Measurements from ENCODE around the gene PYM1.

Gene PYM1

GRCh38 chr12:55933169-55933798 is 5.6 kb upstream of the PYM1 start:
- peak; percentile 29 to 30 for DNase-seq (ENCODE audit: low read depth in 2 of 2)
- H3K4me3 ChIP-seq (replicated peaks in 1 of 2; ENCODE audit: low read depth in 2 of 2, low read length in 2 of 2), result no peak overlapping the region
- no peak for TF ChIP-seq CTCF (IDR thresholded peaks at IDR 0.05; ENCODE audit: low read depth, low read length)

DNA sequence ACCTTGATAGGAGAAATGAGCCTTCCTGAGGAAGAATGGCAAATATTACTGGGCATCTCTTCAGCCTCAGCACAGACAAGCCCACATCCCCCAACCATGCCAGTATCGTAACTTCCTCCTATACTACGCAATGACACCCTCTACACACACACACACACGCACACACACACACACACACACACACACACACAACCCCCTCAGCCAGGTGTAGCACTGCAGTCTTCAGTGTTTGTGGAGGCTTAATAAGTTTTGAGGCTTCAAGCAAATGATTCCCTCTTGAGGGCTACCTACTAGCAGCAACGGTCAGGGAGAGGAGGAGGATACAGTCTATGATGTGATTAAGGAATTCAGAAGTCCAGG is 4.8 kb upstream of the PYM1 start:
- peak; percentile 41 to 63 for DNase-seq (ENCODE audit: low read depth in 2 of 2)
- H3K4me3 ChIP-seq (replicated peaks in 1 of 2; ENCODE audit: low read depth in 2 of 2, low read length in 2 of 2), result peak overlapping the region; percentile 78 to 83
- TF ChIP-seq CTCF (IDR thresholded peaks at IDR 0.05; ENCODE audit: low read depth, low read length), result no peak

GRCh38 chr12:55931780-55932550 is 4.3 kb upstream of the PYM1 start:
- TF ChIP-seq CTCF (IDR thresholded peaks at IDR 0.05; ENCODE audit: low read depth, low read length), result no peak
- peak; percentile 31 to 60 for DNase-seq (ENCODE audit: low read depth in 2 of 2)
- peak overlapping the region; percentile 78 to 83 for H3K4me3 ChIP-seq (replicated peaks in 1 of 2; ENCODE audit: low read depth in 2 of 2, low read length in 2 of 2)

DNA sequence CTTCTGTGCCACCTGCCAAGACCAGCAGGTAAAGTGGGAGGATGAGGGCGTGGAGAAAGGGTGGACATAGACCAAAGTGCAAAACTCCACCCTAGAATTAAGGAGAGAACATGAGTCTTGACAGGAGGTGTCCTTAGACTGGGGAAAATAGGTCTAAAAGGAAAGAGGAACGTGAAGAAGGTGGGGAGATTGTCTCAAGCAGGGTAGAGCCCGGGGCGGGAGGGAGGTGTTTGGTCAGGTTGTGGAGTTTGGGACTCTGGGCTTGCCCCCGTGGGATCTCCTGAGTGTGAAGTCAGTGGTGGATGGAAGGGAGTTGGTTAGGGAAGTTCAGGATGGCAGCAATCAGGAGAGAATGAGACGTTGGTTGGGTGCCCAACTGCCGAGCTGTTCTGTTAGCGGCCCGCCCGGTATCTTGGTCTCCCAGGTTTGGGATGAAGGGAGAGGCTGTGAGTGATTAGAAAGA is 3.7 kb upstream of the PYM1 start:
- H3K4me3 ChIP-seq (replicated peaks in 1 of 2; ENCODE audit: low read depth in 2 of 2, low read length in 2 of 2), result peak overlapping the region; percentile 51 to 78
- DNase-seq (ENCODE audit: low read depth in 2 of 2), result no peak
- no peak for TF ChIP-seq CTCF (IDR thresholded peaks at IDR 0.05; ENCODE audit: low read depth, low read length)

- peak; percentile 63 for TF ChIP-seq CTCF (IDR thresholded peaks at IDR 0.05; ENCODE audit: low read depth, low read length)
- peak within 1 kb of the TSS; percentile 78 to 83 for H3K4me3 ChIP-seq (replicated peaks in 1 of 2; ENCODE audit: low read depth in 2 of 2, low read length in 2 of 2)
Measured at GRCh38 chr12:55930771-55931316, 3.1 kb upstream of the PYM1 start, which contains the start of gene DGKA. Gene DGKA (plus strand): TSS chr12:55931162. CDS start chr12:55936504, 5,342 bp downstream.

GRCh38 chr12:55929306-55929791 is 1.7 kb upstream of the PYM1 start:
- H3K4me3 ChIP-seq (replicated peaks in 1 of 2; ENCODE audit: low read depth in 2 of 2, low read length in 2 of 2), result no peak overlapping the region
- no peak for DNase-seq (ENCODE audit: low read depth in 2 of 2)
- no peak for TF ChIP-seq CTCF (IDR thresholded peaks at IDR 0.05; ENCODE audit: low read depth, low read length)

More at GRCh38 chr12:55930771-55931316, 3.1 kb upstream of the PYM1 start, which contains the start of gene DGKA:
- DNase-seq (ENCODE audit: low read depth in 2 of 2), result peak; percentile 85 to 87
